CD4-positive, alpha-beta T cell treated with Interleukin-6 at 100 ng/mL for 8 hours (primary cell): Measurements from ENCODE around the gene AP4B1.

Source experiments
- DNase-seq: peaks from one replicate; pipeline ENCODE4 v3.0.0-alpha.2; 2020; ENCODE audit warnings: mixed read lengths, low spot score

AP4B1 gene

DNA sequence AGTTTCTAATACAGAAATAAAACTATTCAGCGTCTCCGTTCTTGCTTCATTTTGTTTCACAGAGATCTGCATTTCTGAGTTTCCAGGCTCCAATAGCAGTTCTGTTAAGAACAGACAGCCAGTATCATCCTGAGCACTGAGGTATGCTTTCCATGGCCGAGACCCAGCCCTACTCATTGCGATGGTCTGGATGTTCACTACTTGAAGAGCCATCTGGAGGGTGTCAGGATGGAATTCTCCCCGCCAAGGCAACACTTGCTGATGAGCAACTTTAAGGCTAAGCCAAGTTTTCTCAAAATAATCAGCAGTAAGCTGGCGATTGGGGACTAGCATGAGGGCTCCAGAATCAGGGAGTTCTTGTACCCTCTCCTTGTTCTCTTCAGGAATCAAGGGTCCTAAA is 9.5 kb downstream of the AP4B1 start:
- DNase-seq: no peak

DNA sequence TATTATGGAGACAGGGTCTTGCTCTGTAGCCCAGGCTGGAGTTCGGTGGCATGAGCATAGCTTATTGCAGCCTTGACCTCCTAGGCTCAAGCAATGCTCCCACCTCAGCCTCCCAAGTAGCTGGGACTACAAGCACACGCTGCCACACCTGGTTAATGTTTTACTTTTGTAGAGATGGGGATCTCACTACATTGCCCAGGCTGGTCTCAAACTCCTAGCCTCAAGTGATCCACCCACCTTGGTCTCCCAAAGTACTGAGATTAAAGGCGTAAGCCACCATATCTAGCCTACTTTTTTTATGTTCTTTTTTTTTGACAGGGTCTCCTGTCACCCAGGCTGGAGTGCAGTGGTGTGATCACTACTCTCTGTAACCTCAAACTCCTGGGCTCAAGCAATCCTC is 11.3 kb downstream of the AP4B1 start:
- no peak for DNase-seq

DNA sequence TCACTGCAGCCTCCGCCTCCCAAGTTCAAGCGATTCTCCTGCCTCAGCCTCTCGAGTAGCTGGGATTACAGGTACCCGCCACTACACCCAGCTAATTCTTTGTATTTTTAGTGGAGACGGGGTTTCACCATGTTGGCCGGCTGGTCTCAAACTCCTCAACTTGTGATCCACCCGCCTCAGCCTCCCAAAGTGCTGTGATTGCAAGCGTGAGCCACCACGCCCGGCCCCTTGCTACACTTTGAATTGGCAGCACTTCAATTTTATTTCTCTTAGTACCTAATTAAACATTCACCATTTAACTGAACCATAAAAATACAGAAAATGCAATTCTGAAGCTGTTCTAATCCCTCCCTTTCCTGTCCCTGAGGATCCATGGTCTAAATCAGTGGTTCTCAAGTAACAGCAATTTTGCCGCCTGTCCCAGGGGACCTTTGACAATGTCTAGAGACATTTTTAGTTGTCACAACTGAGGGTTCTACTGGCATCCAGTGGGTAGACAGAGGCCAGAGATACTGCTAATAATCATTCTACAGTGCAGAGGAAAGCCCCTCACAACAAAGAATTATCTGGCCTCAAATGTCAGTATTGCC is 12.9 kb downstream of the AP4B1 start:
- DNase-seq: no peak

DNA sequence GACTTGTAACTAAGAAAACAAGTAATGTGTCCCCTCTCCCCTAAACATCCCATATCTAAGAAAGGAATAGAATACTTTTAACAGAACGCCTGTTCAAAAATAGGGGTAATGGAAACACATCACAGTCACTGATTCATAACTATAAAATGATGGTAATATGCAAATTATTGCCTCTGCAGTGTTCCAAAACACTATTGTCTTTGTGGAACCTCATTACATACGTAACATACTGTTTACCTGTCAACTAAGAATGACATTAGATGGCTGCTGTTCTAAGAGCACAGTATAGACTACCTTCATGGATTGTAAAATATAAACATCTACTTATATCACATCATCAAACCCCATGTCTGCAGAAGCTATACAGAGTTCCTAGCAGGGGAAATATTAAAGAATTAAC is 13.8 kb downstream of the AP4B1 start:
- no peak for DNase-seq

DNA sequence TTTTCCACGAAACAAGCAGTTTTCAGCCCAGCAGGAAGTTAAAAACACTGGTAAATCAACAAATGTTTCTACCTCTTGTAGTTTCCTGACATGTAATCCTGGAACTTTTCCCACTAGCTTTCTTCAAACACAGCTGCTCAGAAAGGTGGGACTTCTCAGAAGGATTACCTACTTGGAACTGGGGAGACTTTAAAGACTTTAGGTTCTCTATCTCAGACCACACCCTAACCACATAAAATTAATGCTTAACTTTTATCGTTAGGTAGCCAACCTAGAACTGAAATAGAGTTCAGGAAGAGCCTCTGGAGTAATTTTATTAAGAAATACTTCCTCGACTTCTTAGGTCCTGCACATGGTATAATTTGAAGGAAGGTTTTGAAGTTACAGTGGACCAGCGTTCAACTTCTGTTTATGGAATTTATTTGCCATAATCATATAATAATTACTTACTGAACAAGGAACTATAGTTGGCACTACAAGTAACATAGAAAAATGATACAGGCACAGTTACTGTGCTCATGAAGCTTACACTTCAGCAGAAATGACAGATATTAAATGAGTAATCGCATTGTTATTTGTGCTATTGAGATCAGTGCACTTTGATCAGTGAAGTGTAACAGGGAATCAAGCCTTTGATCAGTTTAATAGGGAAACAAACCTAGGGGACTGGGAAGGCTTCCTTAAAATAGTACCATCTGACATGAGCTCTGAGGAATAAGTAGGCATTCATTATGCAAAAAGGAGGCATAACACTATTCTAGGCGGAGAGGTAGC is 17.0 kb downstream of the AP4B1 start, which contains the start of gene BCL2L15:
Gene BCL2L15, minus strand, starts transcription at position 180 of the 774 bp plus-strand sequence. CDS start 206 bp downstream, outside the sequence.
- DNase-seq: no peak

DNA sequence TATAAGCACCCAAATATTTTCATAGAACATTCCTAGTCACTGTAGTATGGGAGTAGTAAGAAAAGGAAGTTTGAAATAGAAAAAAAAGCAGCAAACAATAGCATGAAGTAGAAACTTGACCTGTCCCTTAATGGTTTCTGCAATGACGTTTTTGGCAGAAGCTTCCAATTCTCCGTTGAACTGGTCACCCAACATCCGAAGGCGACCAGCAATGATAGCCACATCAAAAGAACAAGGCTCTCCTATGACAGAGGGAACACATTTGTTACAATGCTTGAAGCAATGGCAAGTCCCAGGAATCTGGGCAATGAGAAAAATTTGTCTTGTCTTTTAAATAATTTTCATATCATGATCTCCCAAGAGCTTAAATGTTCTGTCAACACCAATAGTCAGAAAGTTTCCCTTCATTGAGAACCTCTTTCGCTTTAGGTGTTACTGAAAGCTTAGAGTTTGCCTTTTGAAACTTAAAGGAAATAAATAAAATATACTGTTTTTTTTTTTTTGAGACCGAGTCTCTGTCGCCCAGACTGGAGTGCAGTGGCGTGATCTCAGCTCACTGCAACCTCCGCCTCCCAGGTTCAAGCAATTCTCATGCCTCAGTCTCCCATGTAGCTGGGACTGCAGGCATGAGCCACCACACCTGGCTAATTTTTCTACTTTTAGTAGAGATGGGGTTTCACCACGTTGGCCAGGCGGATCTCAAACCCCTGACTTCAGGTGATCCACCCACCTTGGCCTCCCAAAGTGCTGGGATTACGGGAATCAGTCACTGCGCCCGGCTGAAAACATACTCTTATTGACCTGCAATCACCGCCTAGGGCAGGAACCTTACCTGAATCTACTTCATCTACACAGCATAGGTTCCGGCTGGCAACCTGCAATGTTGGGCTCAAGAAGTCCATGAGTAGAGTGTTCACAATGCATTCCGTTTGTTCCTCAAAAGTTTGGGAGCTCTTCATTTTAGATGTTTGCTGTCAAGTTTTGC is 17.9 kb downstream of the AP4B1 start:
- DNase-seq: no peak

DNA sequence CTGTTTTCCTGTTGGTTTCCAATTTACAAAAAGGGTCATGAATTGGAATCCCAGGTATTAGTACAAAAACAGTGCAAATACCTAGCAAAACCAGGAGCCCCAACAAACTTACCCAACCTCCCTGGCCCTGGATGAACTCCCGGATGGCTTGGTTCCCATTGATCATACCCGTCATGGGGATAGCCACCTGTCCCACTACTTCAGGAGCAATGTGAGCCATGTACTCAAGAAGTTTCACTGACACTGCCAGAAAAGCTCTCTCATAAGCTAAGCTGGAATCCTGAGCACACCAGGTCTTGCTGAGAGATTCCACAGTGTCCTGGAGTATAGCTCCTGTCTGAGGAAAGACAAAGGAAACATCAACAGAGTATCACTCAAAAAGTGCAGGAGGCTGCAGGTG is 22.9 kb downstream of the AP4B1 start:
- no peak for DNase-seq

DNA sequence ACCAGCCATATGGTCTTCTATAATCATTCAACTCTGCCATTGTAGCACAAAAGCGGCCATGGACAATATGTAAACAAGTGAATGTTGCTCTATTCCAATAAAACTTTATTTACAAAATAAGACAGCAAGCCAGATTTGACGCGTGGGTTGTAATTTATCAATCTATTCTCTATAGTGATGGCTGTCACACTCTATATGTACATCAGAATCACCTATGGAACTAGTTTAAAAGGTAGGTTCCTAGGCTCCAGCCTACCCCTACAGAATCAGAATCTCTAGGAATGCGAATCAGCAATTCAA is 24.9 kb downstream of the AP4B1 start:
- DNase-seq: no peak

DNA sequence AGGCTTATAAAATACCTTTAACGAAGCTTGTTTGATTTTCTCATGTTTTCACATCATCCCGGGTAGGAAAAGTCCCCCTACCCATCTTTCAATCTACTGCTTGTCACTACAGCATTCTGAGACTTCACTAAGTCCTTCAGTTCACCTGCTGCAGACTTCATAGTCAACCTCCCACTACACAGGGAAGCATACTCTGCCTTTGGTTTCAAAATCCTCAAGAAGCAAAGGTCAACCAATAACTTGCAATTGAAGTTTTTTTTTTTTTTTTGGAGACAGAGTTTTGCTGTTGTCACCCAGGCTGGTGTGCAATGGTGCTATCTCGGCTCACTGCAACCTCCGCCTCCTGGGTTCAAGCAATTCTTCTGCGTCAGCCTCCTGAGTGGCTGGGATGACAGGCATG is 28.4 kb downstream of the AP4B1 start:
- DNase-seq: no peak

DNA sequence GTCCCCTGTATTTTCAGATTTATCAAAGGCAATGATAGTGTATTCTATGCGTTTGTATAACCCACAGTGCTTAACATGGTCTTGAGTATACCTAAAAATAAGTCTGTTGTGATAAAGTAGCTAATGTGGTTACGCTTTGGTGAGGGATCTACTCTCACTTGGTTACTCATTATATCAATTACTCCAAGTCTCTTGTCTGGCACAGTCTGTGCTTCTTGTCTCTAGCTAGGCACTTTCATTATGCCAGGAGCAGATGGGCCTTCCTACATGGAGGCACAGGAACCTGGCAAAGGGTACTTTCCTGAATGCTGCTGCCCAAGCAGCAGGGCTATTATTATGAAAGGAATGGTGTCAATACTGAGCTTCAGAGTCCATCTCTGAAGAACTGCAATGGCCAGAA is 28.9 kb downstream of the AP4B1 start:
- no peak for DNase-seq

DNA sequence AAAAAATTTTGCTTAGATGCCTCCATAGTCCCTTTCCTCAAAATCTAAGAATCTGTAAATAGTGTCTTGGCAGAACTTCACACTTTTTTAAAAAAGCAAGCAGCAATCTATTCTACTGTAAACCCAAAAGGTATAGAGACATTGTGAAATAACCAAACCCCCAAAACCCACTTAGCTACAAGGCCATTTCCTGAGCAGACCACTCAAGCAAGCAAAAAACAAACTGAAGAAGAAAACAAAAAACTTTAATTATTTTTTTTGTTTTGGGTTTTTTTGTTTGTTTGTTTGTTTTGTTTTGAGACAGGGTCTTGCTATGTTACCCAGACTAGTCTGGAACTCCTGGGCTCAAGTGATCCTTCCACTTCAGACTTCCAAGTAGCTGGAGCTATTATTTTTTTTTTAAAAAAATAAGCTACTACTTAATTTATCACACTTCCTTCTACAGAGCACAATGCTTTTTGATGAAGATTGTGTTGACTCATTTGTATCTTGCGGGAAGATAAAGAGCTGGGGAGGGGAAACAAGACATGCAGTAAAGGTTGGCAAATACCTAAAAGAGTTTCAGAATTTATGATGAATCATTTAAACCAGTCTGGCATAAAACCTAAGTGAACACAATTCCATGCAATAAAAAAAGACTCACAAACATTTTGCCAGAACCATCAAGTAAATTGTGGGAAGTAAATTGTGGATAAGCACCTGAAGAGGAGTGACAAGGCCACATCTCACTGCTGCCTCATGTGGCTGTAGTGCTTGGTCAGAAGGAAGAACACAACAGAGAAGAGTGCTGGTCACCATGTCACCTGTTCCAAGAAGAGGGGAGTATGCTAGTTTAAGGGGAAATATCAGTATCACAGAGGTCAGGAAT is 30.4 kb downstream of the AP4B1 start:
- DNase-seq: peak; percentile 53

DNA sequence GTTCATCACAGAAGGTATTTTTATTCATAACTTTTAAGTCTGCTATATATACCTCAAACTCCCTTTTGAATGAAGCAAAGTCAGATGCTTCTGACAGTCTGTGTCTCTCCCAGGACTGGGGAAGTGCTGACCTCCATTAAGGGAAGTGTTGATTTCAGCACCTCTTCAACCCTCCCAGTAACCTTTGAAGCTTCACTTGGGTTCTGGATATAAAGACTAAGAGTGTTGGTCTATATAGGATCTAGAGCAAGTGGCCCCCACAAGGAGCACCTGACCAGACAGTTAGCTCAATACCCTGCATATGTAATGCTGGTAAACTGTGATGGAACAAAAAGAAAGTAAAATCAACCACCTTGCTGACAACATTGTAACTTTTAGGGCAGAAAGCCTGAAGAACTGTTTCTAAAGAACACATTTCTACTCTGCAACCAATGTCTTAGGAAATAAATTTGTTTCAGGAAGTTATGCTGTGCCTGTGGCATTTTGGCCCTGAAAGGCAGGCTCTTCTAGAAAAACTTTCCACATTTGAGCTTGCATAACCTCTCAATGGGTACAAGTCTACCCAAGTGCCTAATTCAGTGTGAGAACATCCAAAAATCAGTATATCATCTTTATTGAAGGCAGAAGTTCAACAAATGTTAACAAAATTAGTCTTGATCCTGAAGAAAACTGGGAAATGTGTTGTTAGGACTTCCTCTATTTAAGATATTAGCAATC is 32.2 kb downstream of the AP4B1 start:
- no peak for DNase-seq

DNA sequence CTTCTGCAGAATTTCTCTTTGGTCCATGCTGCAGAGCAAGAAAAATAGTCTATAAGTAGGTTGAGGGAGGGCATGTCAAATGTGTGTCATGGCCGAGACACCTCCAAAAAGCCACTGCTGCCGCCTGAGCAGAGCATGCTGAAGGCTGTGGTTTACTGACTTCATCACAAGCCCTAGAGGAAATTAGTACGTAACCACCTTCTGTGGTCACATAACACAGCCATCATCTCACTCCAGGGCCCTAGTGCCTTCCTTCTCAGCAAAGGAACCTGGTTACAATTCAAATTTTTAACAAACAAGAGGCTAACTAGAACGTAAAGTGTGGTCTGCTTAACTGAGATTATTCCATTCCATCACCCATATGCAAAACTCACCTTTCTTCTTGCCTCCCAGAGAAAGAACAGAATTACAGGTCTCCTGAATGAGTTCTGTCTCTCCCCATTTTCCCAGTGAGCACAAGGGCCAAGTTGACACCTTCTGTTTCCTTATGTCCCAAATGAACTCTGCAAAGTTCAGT is 32.9 kb downstream of the AP4B1 start, which contains the start of gene PTPN22:
Gene PTPN22, minus strand, starts transcription at position 116 of the 517 bp plus-strand sequence.
- peak; percentile 88 for DNase-seq

DNA sequence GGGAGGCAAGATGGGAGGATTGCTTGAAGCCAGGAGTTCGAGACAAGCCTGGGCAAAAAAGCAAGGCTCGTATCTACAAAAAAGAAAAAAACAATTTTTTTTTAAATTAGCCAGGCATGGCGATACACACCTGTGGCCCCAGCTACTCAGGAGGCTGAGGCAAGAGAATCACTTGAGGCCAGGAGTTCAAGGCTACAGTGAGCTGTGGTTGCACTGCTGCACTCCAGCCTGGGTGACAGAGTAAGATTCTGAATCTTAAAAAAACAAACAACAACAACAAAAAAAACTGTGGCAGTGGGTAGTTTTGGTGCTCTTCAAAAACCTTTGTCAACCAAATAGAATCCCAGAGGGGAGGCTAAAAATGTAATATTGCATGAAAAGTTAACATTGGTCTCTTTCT is 33.8 kb downstream of the AP4B1 start:
- no peak for DNase-seq

DNA sequence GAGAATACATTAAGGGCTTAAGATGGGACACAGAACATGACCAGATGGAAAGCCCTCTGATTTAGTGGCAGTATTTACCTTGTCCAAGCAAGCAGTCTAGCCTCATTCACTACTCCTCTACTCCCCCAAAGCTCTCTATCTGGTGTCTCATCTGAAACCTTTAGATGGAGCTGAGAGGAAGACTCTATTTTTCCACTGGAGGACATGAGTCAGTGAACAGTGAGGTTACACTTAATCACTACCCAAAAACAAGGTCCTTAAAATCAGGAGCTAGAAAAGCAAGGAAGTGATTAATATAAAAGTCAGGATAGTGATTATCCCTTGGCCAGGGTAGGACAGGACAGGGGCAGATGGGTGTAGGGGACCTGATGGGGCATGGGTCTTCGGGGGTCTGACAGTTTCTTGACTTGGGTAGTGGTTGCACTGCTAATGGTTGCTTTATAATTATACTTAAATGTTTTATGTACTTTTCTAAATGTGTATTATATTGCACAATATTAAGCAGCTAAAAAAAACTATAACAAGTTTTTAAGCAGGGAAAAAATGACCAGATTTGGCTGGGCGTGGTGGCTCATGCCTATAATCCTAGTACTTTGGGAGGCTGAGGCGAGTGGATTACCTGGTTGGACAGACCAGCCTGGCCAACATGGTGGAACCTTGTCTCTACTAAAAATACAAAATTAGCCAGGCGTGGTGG is 36.1 kb downstream of the AP4B1 start:
- DNase-seq: no peak

DNA sequence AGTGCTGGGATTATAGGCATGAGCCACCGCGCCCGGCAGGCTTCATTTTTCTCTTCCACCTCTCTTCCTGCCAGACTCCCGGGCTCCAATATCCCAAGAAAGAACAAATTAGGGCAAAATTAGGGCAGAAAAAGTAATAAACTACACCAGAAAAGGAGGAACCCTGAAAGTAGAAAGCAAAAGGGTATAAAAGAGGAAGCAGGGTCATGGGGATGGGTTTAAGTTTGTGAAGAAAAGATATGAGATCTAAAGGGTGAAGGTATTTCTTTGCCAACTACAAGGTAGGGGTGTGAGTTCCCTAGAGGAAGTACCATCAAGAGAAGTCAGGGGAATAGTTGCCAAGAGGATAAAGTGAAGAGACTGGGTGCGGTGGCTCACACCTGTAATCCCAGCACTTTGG is 43.0 kb downstream of the AP4B1 start:
- no peak for DNase-seq

DNA sequence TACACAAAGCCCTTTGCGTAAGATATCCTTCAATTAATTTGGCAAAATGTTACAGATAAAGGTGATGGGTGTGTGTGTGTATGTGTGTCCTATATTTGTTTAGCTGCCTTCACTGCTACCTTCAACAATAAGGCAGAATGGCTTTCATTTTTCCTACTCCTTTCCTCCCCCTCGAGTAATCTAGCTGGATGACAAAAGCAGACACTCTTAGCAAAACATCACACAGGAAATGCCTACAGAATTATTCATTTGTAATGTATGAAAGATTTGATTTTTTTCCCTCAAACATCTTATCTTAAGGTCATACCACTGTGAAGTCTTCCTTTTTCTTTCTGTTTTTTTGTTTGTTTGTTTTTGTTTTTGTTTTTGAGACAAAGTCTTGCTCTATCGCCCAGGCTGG is 43.7 kb downstream of the AP4B1 start:
- DNase-seq: no peak

DNA sequence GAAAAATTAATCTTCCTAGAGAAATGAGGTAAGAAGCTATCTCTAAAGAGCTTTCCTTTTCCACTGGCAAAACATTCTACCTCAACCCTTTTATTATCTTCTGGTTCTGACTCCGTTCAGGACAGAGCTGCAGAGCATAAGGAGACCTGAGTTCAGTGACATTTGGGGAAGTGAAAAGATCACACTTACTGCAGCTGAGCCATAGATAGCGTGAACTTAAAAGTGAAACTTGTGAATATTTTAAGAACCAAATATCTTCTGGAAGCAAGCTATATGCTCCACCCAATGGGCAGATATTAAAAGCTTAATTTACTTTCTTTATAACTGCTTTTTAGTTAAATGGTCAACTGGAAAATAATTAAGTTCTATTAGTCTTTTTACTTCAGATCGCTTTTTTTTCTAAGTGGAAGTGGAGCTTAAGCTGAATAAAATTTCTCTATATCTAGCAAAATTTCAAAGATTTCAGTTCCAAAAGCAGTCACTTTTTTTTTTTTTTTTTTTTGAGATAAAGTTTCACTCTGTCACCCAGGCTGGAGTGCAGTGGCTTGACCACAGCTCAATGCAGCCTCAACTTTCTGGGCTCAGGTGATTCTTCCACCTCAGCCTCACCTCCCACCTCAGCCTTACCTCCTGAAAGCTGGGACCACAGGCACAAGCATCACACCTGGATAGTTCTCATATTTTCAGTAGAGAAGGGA is 45.0 kb downstream of the AP4B1 start:
- DNase-seq: no peak

DNA sequence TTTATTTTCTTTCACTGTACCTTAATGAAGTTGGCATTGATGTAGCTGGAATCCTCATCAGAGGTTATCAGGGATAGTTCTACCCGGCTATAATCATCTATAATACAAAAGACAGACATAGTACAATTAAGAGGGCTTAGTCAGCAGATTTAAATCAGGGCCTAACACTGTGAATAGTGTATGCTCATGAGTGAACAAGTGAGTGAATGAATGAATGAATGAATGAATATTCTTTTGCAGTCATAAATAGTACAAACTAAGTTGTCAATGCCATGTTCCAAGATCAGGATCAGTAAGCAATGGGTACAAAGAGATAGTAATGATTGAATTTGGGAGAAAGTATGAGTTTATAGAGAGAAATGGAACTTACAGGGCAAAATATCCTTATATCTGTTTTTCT is 45.6 kb downstream of the AP4B1 start:
- DNase-seq: no peak

DNA sequence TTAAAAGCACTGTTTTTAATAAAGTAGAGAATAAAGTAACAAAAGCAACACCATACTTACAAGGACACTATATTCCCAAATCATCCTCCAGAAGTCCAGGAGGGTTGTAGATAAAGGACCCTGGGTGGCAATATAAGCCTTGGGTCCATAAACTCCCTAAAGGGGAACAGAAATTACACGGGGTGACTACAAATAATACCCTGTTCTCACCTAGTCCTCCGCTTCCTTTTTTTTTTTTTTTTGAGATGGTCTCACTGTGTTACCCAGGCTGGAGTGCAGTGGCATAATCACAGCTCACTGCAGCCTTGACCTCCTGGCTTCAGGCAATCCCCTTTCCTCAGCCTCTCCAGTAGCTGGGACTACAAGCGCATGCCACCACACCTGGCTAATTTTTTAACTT is 46.2 kb downstream of the AP4B1 start:
- no peak for DNase-seq
